IMR-90 (cell line): ENCODE data around the gene CHN2. TPM values are rescaled to one million over a fixed set of nuclear protein-coding genes. Genes with fewer than 3 reads are reported as not detected.

ENCODE experiments used
- ATAC-seq: fragments of 200-7000 bp; cut with Tn5 transposase; 2 replicates; pipeline ENCODE4 v1.9.1; 2020; ENCODE audit warnings: low read depth, mild to moderate bottlenecking, moderate library complexity
- BruUV-seq: library from RNA; stranded (reverse); fragments of 400-500 nt; replicated peaks from 2 replicates; lab custom pipeline; 2021; lab: Mats Ljungman, UMichigan
- CTCF ChIA-PET: fragments of 300-600 bp; formaldehyde crosslinking; extraction: SDS; loops from one replicate; lab custom pipeline; 2021; ENCODE audit warnings: antibody characterized with exemption; lab: Yijun Ruan, JAX
- POLR2A ChIA-PET: fragments of 300-600 bp; sonication (Branson Sonifier 250); formaldehyde crosslinking; loops from one replicate; lab custom pipeline; 2022; ENCODE audit warnings: antibody characterized with exemption; ENCODE audit not compliant: unreplicated experiment; lab: Charles Lee
- DNase-seq: peaks from one replicate; pipeline ENCODE4 v3.0.0; 2013
- H2AFZ ChIP-seq: replicated peaks from 2 replicates; pipeline ENCODE3; 2013; ENCODE audit warnings: low read length, mild to moderate bottlenecking; ENCODE audit not compliant: poor library complexity
- H2AK5ac ChIP-seq: 2 replicates; pipeline ENCODE4 v1.6.1; 2013; ENCODE audit warnings: low read depth, low read length, inconsistent platforms
- H2AK9ac ChIP-seq: replicated peaks from 2 replicates; pipeline ENCODE3; 2013; ENCODE audit warnings: mild to moderate bottlenecking, low read depth, low read length, moderate library complexity; ENCODE audit not compliant: poor library complexity
- H2BK120ac ChIP-seq: 2 replicates; pipeline ENCODE4 v1.6.1; 2013; ENCODE audit warnings: low read depth, low read length, inconsistent platforms
- H2BK15ac ChIP-seq: 3 replicates; pipeline ENCODE4 v1.6.1; 2013; ENCODE audit warnings: low read depth, low read length, inconsistent platforms
- H2BK20ac ChIP-seq: 2 replicates; pipeline ENCODE4 v1.6.1; 2013; ENCODE audit warnings: low read depth, mild to moderate bottlenecking, inconsistent platforms, low read length, moderate library complexity
- H2BK5ac ChIP-seq: 2 replicates; pipeline ENCODE4 v1.6.1; 2013; ENCODE audit warnings: mild to moderate bottlenecking, low read depth, low read length, inconsistent platforms; ENCODE audit not compliant: poor library complexity, severe bottlenecking
- H3K14ac ChIP-seq: replicated peaks from 2 replicates; pipeline ENCODE4 v1.6.1; 2013; ENCODE audit warnings: low read depth, low read length, inconsistent platforms
- H3K18ac ChIP-seq: 2 replicates; pipeline ENCODE4 v1.6.1; 2013; ENCODE audit warnings: low read depth, low read length, control low read depth
- H3K23ac ChIP-seq: 2 replicates; pipeline ENCODE4 v1.6.1; 2013; ENCODE audit warnings: low read depth, low read length, inconsistent platforms
- H3K27ac ChIP-seq: 2 replicates; pipeline ENCODE4 v1.5.1; 2013; ENCODE audit warnings: mild to moderate bottlenecking, control low read depth, low read length; ENCODE audit not compliant: insufficient read depth
- H3K27me3 ChIP-seq: 2 replicates; pipeline ENCODE4 v1.6.1; 2013; ENCODE audit warnings: low read length; ENCODE audit not compliant: control insufficient read depth, insufficient read depth
- H3K36me3 ChIP-seq: 2 replicates; pipeline ENCODE4 v1.6.1; 2013; ENCODE audit warnings: low read length, mixed read lengths; ENCODE audit not compliant: control insufficient read depth, insufficient read depth
- H3K4ac ChIP-seq: 2 replicates; pipeline ENCODE4 v1.6.1; 2013; ENCODE audit warnings: low read depth, low read length, inconsistent platforms
- H3K4me1 ChIP-seq: 2 replicates; pipeline ENCODE4 v1.6.1; 2013; ENCODE audit warnings: low read length, mixed read lengths; ENCODE audit not compliant: control insufficient read depth, insufficient read depth
- H3K4me2 ChIP-seq: 2 replicates; pipeline ENCODE4 v1.6.1; 2013; ENCODE audit warnings: low read depth, mild to moderate bottlenecking, control low read depth, low read length, moderate library complexity
- H3K4me3 ChIP-seq: 2 replicates; pipeline ENCODE4 v1.5.1; 2013; ENCODE audit warnings: low read depth, mild to moderate bottlenecking, control low read depth, low read length, moderate library complexity; ENCODE audit not compliant: insufficient read depth
- H3K56ac ChIP-seq: 2 replicates; pipeline ENCODE4 v1.6.1; 2013; ENCODE audit warnings: low read length, inconsistent platforms; ENCODE audit not compliant: insufficient read depth; ENCODE audit errors: extremely low read depth
- H3K79me1 ChIP-seq, 2 experiments: 2 replicates each; pipeline ENCODE4 v1.6.1; 2013; ENCODE audit warnings: low read length in 2 of 2, inconsistent platforms in 1 of 2, low read depth in 1 of 2
- H3K9ac ChIP-seq: 2 replicates; pipeline ENCODE4 v1.6.1; 2013; ENCODE audit warnings: low read depth, low read length, control low read depth
- H3K9me1 ChIP-seq: 2 replicates; pipeline ENCODE4 v1.6.1; 2013; ENCODE audit warnings: low read length, inconsistent platforms; ENCODE audit not compliant: insufficient read depth
- H3K9me3 ChIP-seq: 2 replicates; pipeline ENCODE4 v1.6.1; 2013; ENCODE audit warnings: low read length; ENCODE audit not compliant: control insufficient read depth, insufficient read depth
- H4K20me1 ChIP-seq: 2 replicates; pipeline ENCODE4 v1.6.1; 2013; ENCODE audit warnings: low read length, inconsistent platforms; ENCODE audit not compliant: insufficient read depth
- H4K5ac ChIP-seq: 2 replicates; pipeline ENCODE4 v1.6.1; 2013; ENCODE audit warnings: mild to moderate bottlenecking, low read depth, low read length, control low read depth
- H4K8ac ChIP-seq, 2 experiments: 2 replicates each; pipeline ENCODE4 v1.6.1; 2013; ENCODE audit warnings: low read depth in 2 of 2, low read length in 2 of 2, control low read depth in 1 of 2, inconsistent platforms in 1 of 2
- H4K91ac ChIP-seq: 2 replicates; pipeline ENCODE4 v1.6.1; 2013; ENCODE audit warnings: low read depth, low read length, inconsistent platforms; ENCODE audit not compliant: insufficient read depth
- BHLHE40 ChIP-seq: fragments of 150-350 bp; IDR thresholded peaks from 2 replicates; pipeline ENCODE4 v1.6.1; 2016; ENCODE audit warnings: mild to moderate bottlenecking, low read depth, low read length
- CEBPB ChIP-seq: IDR thresholded peaks from 2 replicates; pipeline ENCODE4 v1.6.1; 2012; ENCODE audit warnings: low read depth, low read length, improper control_type of control experiment
- CHD1 ChIP-seq: IDR thresholded peaks from 2 replicates; pipeline ENCODE4 v1.6.1; 2012; ENCODE audit warnings: low read depth, low read length, improper control_type of control experiment
- FOS ChIP-seq: fragments of 150-350 bp; IDR thresholded peaks from 2 replicates; pipeline ENCODE4 v1.6.1; 2016; ENCODE audit warnings: low read depth, low read length
- MAFK ChIP-seq: IDR thresholded peaks from 2 replicates; pipeline ENCODE4 v1.6.1; 2012; ENCODE audit warnings: low read depth, low read length, improper control_type of control experiment
- MAZ ChIP-seq: IDR thresholded peaks from 2 replicates; pipeline ENCODE4 v1.6.1; 2012; ENCODE audit warnings: low read depth, mild to moderate bottlenecking, low read length, improper control_type of control experiment, moderate library complexity, borderline replicate concordance
- MXI1 ChIP-seq: IDR thresholded peaks from 2 replicates; pipeline ENCODE4 v1.6.1; 2012; ENCODE audit warnings: low read depth, mild to moderate bottlenecking, low read length, moderate library complexity, borderline replicate concordance
- NFE2L2 ChIP-seq: fragments of 150-350 bp; IDR thresholded peaks from 2 replicates; pipeline ENCODE4 v1.6.1; 2016; ENCODE audit warnings: low read depth, mild to moderate bottlenecking, low read length
- POLR2A ChIP-seq: IDR thresholded peaks from 2 replicates; pipeline ENCODE4 v1.6.1; 2012; ENCODE audit warnings: mild to moderate bottlenecking, low read depth, low read length
- RAD21 ChIP-seq: IDR thresholded peaks from 2 replicates; pipeline ENCODE4 v1.6.1; 2012; ENCODE audit warnings: low read length, improper control_type of control experiment
- RCOR1 ChIP-seq: IDR thresholded peaks from 2 replicates; pipeline ENCODE4 v1.6.1; 2012; ENCODE audit warnings: mild to moderate bottlenecking, low read length, improper control_type of control experiment; ENCODE audit not compliant: insufficient replicate concordance
- RFX5 ChIP-seq: IDR thresholded peaks from 2 replicates; pipeline ENCODE4 v1.8.0; 2012; ENCODE audit warnings: low read depth, mild to moderate bottlenecking, low read length, moderate library complexity
- SMC3 ChIP-seq: fragments of 150-350 bp; IDR thresholded peaks from 2 replicates; pipeline ENCODE4 v1.6.1; 2016; ENCODE audit warnings: low read depth, mild to moderate bottlenecking, antibody characterized with exemption, low read length, moderate library complexity
- WGBS, 2 experiments: methylation state at CpG; one replicate each; pipeline versions ENCODE4 v1.1.5 to v1.1.7; 2013; ENCODE audit warnings: missing lambda C conversion rate in 2 of 2; ENCODE audit not compliant: insufficient read length in 1 of 2; ENCODE audit errors: extremely low coverage in 2 of 2; 5-methylcytosine and 5-hydroxymethylcytosine counted together
- dilution Hi-C: fragments of 300-500 bp; cut with HindIII; formaldehyde crosslinking; loops from one replicate; pipeline ENCODE4 v1.14.3; 2018; ENCODE audit warnings: low sequenced_read_pairs; ENCODE audit not compliant: unreplicated experiment
- in situ Hi-C: fragments of 300-500 bp; cut with MboI; formaldehyde crosslinking; loops from 3 replicates; pipeline ENCODE4 v1.14.3; 2019; ENCODE audit warnings: low sequenced_read_pairs, inconsistent platforms, mixed read lengths
- intact Hi-C: fragments of 100-400 bp; cut with micrococcal nuclease; formaldehyde crosslinking; loops from 2 replicates; pipeline ENCODE4 v1.10.0; 2022
- polyA plus RNA-seq, 3 experiments: library from polyadenylated mRNA; depleted of rRNA; stranded (reverse); fragments of >200 nt; gene quantifications; 2 replicates each; pipeline ENCODE4 v1.2.3, GENCODE V29; 2012; ENCODE audit warnings: low replicate concordance in 1 of 3
- total RNA-seq: library from RNA; depleted of rRNA; stranded (reverse); fragments of >200 nt; gene quantifications from 2 replicates; pipeline ENCODE4 v1.2.3, GENCODE V29; 2012
- TF ChIP-seq, protein P1 (sequence below): conservative IDR thresholded peaks from 2 replicates; pipeline ENCODE4 v1.5.1; 2012; ENCODE audit warnings: mild to moderate bottlenecking, low read depth, low read length, improper control_type of control experiment
- TF ChIP-seq, protein P2 (sequence below): fragments of 150-350 bp; IDR thresholded peaks from 2 replicates; pipeline ENCODE4 v1.6.1; 2016; ENCODE audit warnings: low read depth, mild to moderate bottlenecking, low read length, moderate library complexity, borderline replicate concordance
- TF ChIP-seq, protein P3 (sequence below): fragments of 150-350 bp; IDR thresholded peaks from 2 replicates; pipeline ENCODE4 v1.6.1; 2017; ENCODE audit warnings: mild to moderate bottlenecking, antibody characterized with exemption, low read length, low read depth

The CHN2 gene
- total and polyA plus RNA-seq, 2 of the 4 experiments (the other 2 are of a cell fraction), result not detected

DNA sequence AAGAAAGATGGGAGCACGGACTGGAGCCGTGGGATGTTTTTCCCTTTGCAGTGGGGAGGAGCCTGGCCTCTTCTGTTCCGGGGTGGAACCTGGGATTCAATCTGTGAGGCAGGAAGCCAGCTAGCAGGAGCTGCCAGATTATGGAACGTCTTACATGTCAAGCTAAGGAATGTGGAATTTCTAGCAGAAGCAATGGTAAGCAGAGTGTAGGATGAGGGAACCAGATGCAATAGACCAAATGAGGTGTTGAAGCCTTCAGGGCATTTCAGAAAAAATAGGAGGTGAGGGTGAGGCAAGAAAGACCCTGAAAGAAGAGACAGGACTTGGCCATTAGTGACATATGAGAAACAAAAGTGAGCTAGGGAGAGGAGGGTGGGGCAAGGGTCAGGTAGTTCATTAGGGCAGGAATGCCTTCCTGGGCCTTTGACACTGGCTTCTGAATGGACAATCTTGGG is 105.5 kb downstream of the CHN2 start:
- Histone ChIP-seq H4K20me1 (no peaks in the 10 kb centered on the region), H3K27me3 (no peaks in the 10 kb centered on the region), H3K36me3 (no peaks in the 10 kb centered on the region), H3K23ac (no peak overlapping the region), H3K4me2 (no peak overlapping the region), H3K56ac (no peak overlapping the region), H3K9me3 (no peaks in the 10 kb centered on the region), H4K8ac (no peak overlapping the region), H2BK5ac (no peak overlapping the region), H2AK5ac (no peak overlapping the region), H3K4ac (no peak overlapping the region), H2AK9ac (no peak overlapping the region), H3K4me1 (no peaks in the 10 kb centered on the region), H4K5ac (no peak overlapping the region), H3K9me1 (no peaks in the 10 kb centered on the region), H3K27ac (no peak overlapping the region), H3K79me1 (no peaks in the 10 kb centered on the region), H3K9ac (no peak overlapping the region), H2AFZ (no peak overlapping the region), H2BK120ac (no peak overlapping the region), H2BK20ac (no peak overlapping the region), H4K91ac (no peak overlapping the region), H3K4me3 (no peak overlapping the region), H3K14ac (no peak overlapping the region), H3K18ac (no peak overlapping the region), H2BK15ac (no peak overlapping the region)
- ATAC-seq (no peak), DNase-seq (no peak)
- POLR2A ChIA-PET, result no interaction called here
- in situ Hi-C loops, result no loop called here
- TF ChIP-seq RCOR1, result no peak
- TF ChIP-seq, protein P1, sequence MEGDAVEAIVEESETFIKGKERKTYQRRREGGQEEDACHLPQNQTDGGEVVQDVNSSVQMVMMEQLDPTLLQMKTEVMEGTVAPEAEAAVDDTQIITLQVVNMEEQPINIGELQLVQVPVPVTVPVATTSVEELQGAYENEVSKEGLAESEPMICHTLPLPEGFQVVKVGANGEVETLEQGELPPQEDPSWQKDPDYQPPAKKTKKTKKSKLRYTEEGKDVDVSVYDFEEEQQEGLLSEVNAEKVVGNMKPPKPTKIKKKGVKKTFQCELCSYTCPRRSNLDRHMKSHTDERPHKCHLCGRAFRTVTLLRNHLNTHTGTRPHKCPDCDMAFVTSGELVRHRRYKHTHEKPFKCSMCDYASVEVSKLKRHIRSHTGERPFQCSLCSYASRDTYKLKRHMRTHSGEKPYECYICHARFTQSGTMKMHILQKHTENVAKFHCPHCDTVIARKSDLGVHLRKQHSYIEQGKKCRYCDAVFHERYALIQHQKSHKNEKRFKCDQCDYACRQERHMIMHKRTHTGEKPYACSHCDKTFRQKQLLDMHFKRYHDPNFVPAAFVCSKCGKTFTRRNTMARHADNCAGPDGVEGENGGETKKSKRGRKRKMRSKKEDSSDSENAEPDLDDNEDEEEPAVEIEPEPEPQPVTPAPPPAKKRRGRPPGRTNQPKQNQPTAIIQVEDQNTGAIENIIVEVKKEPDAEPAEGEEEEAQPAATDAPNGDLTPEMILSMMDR, result no peak
- TF ChIP-seq FOS, result no peak
- TF ChIP-seq, protein P2, sequence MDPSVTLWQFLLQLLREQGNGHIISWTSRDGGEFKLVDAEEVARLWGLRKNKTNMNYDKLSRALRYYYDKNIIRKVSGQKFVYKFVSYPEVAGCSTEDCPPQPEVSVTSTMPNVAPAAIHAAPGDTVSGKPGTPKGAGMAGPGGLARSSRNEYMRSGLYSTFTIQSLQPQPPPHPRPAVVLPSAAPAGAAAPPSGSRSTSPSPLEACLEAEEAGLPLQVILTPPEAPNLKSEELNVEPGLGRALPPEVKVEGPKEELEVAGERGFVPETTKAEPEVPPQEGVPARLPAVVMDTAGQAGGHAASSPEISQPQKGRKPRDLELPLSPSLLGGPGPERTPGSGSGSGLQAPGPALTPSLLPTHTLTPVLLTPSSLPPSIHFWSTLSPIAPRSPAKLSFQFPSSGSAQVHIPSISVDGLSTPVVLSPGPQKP, result no peak
- TF ChIP-seq CEBPB, result no peak
- no peak for TF ChIP-seq NFE2L2
- TF ChIP-seq, protein P3, sequence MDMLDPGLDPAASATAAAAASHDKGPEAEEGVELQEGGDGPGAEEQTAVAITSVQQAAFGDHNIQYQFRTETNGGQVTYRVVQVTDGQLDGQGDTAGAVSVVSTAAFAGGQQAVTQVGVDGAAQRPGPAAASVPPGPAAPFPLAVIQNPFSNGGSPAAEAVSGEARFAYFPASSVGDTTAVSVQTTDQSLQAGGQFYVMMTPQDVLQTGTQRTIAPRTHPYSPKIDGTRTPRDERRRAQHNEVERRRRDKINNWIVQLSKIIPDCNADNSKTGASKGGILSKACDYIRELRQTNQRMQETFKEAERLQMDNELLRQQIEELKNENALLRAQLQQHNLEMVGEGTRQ, result no peak
- TF ChIP-seq MAZ, result no peak
- no peak for TF ChIP-seq RFX5
- TF ChIP-seq BHLHE40, result no peak
- no peak for TF ChIP-seq MXI1
- no peak for TF ChIP-seq SMC3
- TF ChIP-seq POLR2A, result no peak
- TF ChIP-seq RAD21, result no peak
- no peak for TF ChIP-seq CHD1
- no peak for TF ChIP-seq MAFK
- CTCF ChIA-PET, result no interaction called here
- no TSS peak for BruUV-seq
- 92% methylated on average over 2 of the region's 4 CpGs; no CpG with 5 or more reads in 1 of the 2 experiments for WGBS, 2 experiments
- intact Hi-C loops, result no loop called here
- dilution Hi-C loops, result no loop called here
